Astrocyte of the hippocampus (primary cell): ENCODE results near the gene TMEM132D.
A peak's percentile ranks its signal among the peaks of the same experiment; 100 is the strongest.

Experiments used
- DNase-seq: peaks from one replicate; pipeline ENCODE4 v3.0.0; 2011; ENCODE audit warnings: low read depth, low spot score

The TMEM132D gene

DNA sequence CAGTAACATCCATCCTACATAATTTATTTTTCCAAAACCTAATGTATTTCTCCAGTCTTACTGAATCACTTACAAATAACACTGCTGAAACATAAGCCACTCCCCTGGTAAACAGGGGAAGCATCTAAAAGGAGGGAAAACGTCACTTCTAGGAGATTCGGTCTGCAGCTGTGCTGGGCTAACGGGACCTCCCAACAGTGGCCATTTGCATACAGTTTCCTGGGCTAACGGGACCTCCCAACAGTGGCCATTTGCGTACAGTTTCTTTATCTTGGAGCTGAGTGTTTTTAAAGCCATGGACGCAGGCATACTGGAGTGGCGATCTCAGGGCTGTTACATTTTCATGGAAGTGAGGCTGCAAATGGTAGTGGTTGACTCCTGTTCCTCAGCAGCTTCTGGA, 242.9 kb downstream of the TMEM132D start:
- no peak for DNase-seq

DNA sequence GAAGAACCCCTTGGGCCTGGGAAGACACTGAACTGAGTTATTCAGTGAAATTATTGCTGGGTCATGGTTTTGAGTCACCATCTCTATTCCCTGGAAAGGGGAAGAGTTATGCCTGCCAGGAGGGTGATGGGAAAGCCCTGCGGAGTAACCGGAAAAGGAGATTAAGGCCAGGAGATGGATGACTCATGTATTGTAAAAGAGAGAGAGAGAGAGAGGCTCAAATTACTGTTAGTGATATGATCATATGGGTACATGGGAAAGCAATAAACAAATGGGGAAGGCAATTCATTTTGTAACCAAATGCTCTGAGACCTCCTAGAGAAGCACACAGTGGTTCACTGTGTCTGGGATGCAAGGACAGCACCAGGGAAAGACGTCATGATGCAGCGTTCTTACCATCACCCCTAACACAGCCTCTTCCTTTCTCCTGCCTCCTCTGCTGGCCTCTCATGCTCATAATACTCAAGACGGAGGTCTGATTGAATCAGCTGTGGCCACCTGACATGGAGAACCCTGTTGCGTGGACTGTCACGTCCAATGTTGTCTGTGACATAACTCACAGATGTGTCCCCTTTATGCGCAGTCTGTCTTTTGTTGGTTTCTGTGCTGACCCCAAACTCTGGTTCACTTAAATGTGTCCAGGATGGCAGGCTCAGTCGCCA, 243.7 kb downstream of the TMEM132D start:
- DNase-seq, result peak; percentile 55

DNA sequence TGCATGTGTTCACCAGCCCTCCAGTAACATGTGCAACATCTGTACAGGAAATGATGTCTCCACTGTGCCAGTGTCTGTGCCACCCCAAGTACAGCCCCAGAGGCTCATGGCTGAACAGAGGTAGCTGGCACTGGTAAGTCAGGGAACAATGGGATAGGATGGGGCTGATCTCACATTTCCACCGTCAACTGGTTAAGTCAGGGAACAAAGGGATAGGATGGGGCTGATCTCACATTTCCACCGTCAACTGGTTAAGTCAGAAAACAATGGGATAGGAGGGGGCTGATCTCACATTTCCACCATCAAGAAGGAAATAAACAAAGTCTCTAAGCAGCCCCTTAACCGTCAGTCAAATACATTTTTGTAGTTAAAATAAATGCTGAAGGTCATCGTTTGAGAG, 246.6 kb downstream of the TMEM132D start:
- no peak for DNase-seq

DNA sequence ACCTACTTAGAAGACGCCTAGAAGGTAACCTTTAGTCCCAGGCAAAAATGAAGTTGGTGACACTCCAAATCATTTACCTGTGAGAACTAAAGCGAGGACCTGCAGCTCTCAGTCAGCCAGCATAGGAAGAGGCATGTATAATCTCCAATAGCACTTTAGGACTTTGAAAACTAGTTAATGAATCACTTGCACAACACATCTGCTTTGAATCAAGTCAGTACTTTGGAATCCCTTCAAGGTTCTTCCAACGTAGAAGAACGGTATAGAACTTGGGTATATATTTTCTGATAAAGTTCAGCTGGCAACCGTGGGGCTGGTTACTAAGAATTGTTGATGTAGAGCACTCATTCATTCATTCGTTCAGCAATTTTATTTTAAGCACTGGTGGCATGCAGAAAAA, 251.9 kb downstream of the TMEM132D start:
- no peak for DNase-seq

DNA sequence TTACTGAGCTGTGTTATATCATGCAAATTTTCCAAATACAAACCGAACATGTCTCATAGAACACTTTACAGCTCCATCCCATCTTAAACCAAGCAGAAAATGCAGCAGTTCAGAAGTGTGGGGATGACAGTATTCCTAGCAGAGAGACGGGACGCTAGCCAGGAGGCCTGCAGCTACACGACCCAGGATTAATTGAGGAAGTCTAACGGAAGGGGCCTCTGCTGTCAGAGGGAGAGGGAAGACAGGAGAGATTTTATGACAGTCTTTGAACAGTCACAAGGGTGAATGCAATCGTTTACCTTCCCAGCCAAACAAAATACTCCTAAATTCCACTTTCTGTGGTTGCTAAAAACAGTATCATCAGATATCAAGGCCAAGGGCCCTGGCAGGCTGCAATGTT, 261.9 kb downstream of the TMEM132D start:
- DNase-seq, result peak; percentile 59

DNA sequence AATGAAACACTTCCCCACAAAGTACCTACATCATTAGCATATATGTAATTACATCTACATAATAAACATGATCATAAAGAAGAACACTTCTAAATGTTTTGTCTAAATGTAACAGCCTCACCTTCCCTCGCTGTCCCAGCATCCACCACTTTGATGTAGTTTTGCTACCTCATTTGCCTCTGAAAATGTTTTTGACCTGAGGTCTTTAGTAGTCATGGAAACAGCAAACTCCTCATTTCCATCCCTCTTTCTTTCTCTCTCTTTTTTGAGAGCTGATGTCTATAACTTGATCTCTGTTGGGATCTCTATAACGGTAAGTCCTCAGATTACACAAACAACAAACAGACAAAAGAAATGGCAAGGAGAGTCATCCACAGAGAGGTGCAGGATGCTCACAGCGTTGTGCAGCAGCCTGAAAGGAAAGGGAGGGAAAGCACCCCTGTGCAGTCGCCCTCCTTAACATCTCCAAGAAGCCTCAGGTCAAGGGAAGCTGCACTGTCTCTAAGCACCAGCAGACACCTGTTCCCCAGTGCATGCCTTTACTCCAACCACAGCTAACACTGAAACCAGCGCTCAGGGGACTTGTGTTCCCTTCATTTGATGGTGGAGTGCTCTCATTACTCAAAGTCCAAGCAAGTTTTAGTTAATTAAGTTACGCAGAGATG, 268.7 kb downstream of the TMEM132D start:
- peak; percentile 21 for DNase-seq

DNA sequence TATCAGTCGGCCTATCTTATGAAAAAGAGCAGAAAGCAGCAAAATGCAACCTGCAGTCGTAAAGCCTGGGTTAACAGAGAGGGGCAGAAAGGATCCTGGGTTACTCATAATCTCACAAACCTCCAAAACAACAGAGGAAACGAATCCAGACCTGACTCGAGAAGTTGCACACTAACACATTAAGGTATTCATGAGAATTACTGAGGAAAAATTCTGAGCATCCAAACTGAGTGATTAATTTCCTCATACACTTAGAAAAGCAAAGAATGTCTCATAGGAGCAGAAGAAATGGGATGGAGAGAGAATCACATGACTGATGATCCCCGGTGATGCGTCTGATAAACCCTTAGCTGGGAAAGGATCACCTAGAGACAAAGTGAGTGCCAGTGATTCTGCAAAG, 272.5 kb downstream of the TMEM132D start:
- DNase-seq, result no peak

DNA sequence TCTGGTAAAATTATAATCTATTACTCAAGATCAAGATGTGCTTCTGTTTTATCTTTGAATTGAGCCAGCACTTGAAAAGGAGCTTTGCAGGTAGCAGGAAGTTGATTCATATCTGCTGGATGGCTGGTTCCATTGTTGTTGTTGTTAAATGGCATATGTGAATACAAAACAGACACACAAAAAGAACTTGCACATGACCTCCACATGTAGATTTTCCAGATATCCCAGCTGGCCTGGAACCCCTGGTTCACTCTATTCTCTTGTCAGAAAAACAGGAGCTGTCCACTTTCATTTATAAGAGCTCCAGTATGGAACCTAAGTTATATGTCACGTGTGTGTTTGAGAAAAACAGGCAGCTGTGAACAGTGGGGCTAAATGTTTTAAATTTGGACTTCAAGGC, 273.9 kb downstream of the TMEM132D start:
- DNase-seq, result no peak

DNA sequence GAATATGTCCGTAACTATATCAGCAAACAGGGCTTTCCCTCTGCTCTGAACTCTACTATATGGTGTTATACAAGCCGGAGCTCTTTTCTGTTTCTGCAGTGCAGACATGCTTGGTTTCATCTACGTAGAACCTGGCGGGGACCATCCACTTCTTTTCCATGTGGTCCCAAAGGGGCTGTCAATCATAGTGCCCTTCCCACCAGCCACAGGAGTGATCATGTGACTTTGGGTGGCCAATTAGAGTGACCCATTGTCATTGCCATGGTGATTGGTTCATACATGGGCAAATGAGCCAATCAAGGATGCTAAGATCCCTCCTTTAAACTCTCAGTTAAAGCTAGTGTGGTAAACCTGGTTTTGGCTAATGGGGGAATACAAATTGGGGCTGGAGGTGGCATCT, 281.3 kb downstream of the TMEM132D start:
- no peak for DNase-seq

DNA sequence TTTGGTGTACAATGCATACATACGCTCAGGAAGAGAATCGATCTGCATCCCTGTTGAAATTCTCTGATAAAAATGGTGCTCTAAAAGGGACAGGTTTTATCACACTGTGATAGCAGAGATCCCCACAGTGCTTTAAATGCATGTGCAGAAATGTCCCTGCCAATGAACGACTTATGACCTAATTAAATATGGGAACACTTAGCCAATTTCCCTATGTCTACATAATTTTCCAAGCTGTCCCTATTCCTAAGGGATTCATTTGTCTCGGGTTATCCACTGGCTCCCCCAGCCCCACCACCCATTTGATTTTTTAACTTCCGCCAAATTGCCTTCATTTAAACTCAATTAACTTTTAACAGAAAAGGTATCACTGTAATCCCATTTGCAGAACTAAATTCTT, 284.6 kb downstream of the TMEM132D start:
- no peak for DNase-seq

DNA sequence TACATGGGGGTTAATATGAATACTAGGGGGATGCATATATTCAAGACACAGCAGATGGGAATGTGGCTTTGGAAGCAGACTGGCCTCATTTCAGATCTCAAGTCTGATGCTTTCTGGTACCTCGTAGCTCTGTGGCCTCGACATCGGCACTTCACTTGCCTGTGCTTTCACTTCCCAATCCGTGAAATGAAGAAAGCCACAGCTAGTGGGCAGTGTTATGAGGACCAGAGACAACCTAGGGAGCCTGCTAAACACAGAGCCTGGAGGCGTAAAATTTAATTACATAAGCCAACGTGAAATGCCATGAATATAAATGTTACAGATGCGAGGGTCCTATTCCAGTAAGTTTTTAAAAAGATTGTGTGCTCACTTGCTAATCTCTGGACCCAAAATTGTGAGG, 286.0 kb downstream of the TMEM132D start:
- no peak for DNase-seq

DNA sequence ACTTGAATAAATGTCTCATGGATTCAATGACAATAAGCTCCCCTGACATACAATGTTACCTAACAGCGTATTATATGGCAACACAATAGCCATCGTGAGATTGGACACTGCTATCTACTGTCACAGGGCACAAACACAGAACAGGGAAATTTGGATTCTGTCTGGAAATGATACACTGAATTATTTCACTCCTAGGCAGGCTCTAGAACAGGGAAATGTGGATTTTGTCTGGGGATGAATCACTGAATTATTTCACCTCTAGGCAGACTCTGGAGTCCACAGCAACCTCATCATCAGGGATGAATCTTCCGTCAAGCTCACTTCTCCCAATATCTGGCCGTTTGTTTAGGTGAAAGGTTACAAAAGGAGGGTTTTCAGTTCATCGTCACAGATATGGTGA, 288.8 kb downstream of the TMEM132D start:
- peak; percentile 48 for DNase-seq

DNA sequence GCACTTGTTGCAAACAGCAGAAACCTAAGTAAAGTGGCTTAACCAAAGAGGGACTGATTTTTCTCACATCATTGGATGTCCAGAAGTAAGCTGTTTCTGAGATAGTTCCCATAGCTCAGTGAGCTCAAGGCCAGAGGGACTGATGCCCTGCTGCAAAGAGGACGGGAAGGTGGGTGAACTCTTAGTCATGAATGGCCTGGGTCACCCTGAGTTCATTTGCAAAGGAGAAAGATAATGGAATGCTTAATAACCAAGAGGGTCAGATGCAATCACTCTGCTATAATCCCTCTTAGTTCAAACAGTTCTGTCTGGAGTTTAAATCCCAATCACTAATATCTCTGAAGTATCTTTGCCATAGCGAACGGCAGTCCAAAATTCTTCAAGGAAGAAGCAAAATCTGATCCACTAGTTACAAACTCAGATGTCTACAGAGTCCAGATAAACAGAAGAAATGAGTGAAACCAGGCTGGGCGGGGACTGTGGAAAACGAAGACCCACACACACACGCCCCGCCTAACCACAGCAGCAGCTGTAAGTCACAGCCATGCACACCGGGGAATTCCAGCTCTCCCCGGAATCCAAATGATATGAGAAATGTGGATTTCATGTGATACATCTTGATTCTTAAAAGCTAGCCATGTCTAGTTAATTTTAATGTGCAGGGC, 289.5 kb downstream of the TMEM132D start:
- DNase-seq, result peak; percentile 68

DNA sequence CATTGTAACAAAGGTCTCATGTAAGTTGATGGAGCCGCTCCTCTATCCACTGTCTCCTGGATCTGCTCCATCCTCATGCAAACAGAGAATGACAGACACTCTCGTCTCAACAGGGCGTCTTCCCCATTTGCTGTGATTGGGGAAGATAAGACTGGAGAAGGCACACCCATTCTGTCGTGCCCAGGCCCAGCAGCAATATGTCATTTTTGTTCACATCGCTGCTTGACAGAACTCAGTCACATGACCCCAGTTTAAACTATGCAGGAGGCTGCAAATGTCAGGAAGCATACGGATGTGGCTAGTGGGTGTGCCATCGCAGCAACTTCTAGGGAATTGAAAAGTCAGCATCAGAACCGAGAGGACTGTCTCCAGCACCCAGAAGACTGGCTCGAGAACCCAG, 290.5 kb downstream of the TMEM132D start:
- DNase-seq, result no peak

DNA sequence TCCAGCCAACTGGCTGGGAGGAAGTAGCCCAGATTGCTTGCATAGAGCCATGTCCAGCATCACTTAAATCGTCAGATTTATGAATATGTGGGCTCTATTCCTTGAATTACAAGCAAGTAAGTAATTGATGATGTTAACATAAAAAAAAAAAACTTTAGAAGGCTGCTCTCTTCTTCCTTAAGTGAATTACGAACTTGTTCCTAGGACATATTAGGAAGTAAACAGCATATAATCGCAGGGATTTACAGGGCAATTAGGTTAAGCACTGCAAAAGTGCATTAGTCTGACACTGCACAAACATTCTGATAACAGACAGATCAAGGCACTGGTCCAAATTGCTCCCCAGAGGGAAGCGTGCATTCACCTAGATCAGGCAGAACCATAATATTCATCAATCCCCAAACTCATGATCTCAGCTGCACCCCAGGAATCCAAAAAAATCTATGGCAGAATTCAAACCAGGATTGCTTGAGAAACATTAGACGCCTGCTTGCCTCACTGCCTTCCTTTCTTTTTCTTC, 293.2 kb downstream of the TMEM132D start:
- DNase-seq, result no peak

DNA sequence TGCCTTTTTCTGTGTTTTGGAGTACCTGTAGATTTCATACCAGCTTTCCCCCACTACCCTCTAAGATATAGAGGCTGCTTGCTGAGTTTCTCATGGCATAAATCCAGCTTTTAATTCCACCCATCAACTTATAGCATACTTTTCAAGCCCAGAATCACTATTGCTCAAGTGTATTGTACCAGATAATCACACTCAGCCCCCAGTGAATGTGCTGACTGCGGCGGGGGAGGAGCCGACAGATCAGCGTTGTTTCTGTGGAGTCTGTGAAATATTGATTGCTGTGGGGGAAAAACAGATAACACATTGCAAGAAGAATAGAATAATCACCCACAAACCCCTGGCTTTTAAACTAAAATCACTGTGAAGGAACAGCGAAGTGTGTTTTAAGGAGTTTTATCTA, 296.1 kb downstream of the TMEM132D start:
- no peak for DNase-seq

DNA sequence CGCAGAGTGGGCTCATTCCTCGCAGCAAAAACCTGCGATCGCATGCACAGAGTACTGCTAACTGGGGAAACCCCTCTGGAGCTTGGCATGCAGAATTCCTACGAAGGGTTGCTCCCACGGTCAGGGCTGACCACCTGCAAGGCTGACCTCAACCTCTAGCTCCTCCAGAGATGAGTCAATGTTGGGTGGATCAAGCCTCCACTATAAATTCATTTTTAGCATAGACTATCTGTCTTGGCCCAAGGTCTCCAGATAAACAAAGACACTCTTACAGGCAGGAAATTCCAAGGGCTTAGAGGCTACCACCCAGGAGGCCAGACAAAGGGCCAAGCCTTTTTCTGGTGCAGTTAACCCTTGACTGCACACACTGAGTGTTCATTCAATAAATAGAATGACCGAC, 296.5 kb downstream of the TMEM132D start:
- DNase-seq, result peak; percentile 89

DNA sequence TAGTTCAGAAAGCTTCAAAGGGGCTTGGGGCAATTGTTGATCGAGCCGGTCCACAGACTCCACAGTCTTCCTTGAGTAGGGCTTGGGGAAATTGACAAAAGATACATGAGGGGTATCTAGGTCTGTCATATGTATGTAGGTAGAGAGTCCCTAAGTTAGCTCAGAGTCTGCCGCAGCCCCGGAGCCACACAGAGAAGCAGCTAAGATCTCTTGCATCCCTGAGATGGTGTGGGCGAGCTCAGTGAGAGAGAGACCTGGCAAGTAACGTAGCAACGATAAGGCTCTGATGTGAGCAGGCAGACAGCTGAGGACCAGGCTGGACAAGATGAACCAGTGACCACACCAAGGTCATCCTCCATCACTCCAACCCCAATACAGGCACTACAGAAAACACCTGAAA, 297.6 kb downstream of the TMEM132D start:
- DNase-seq, result peak; percentile 5

DNA sequence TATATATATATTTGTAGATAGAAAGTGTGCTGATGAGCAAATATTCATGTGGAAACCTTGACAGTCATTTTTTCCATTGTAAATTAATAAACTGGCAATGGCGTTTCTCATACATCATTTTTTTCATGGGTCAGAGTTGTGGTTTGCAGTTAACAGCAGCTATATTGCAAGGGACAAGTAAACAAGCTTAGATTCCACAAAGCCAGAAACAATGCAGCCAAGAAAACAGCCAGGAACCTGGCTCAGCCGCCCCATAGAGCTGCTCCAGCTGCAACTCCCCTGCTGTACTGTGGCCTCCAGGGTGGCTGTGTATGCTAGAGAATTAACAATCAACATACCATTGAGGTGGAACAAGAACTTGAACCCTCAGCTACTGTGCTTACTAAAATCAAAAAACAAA, 298.2 kb downstream of the TMEM132D start:
- DNase-seq, result peak; percentile 75

DNA sequence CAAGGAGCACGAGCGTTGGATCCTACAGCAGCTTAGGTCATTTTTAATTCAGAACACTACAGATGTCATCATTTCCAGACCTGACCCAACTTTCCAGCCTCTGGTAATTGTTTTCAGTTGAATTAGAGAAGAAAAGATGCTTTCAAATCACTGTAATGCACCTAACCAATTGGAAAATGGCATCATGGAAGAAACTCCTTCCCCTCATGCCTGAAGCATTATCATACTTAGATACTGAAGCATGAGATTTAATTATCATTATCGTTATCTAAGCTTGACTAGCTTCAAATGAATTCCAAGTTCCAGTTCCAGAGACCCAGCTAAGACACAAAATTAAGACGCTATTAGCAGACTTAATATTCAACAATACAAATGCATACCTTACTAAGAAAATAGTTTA, 299.3 kb downstream of the TMEM132D start:
- no peak for DNase-seq

DNA sequence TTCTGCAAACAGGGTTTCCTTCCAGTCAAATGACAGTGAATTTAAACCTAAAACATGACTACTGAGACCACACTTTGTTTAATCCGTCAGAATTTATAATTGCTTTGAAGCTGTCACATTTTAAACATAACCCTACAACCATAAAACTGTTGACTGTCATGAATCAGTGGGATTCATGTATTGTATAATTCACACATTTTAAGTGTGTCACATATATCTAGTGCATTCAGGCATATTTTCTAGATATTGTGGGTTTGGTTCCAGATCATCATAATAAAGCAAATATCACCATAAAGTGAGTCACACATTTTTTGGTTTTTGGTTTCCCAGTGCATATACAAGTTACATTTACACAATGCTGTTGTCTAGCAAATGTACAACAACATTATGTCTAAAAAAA, 304.4 kb downstream of the TMEM132D start:
- DNase-seq, result peak; percentile 16

DNA sequence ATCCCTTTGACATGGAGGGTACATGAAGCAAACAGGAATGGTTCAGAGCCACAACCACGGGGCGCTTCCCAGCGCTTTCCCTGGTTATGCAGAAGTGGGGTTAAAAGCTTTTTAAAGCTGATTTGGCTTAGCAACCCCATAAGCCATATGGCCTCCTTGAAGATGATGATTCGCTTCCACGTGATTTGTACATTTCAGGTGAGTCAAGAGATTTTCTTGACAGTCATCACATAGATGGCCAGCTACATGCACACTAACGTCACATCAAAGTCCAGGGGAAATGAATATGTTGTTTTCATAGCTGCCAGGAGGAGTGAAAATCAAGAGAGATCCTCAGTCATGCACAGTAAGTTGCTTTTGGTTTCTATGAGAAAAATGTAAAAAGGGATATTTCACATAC, 309.7 kb downstream of the TMEM132D start:
- DNase-seq, result peak; percentile 6

DNA sequence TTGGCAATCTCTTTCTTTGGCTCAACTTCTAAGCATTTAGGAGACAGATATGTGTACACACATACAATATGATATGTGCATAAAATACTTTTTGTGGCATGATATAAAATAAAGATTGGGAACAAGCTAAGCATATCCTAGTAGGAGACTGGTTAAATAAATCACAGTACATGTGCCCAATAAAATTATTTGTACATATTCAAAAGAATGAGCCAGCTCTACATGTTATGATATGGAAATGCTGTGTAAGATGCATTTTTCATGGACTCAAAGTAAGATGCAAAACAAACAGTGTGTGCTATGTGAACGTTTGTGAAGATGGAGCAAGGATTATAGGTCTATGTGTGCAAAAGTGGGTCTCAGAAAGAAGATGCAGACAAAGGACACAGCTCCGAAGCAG, 311.4 kb downstream of the TMEM132D start:
- DNase-seq, result no peak
